ENCODE measurements around the gene KIFC3.

The KIFC3 gene

DNA sequence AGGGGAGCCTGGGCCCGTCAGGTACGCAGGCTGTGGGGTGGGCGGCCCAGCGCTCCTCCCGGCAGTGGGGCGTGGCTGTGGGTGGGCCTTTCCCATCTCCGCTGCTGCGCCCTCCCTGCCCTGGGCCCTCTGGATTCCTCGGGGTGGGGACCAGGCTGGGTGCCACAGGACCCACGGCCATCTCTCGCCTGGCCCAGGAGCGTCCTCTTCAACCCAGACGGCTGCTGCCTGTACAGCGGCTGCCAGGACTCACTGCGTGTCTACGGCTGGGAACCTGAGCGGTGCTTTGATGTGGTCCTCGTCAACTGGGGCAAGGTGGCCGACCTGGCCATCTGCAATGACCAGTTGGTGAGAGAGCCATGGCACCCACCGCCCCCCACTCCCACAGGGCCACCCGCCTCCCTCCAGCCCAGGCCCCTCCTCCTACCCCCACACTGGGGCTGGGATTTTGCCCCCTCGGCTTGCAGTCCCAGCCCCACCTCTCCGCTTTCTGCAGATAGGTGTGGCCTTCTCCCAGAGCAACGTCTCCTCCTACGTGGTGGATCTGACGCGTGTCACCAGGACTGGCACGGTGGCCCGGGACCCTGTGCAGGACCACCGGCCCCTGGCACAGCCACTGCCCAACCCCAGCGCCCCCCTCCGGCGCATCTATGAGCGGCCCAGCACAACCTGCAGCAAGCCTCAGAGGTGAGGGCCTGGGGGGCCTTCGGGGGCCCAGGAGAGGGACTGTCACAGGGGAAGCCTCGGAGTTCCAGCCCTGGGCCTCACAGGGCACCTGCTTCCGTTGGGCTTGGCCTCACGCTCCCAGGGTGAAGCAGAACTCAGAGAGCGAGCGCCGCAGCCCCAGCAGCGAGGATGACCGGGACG lies 49.5 kb downstream of the KIFC3 start:
- no peak overlapping the region for H3K4me3 ChIP-seq (ENCODE audit: low read length)
- peaks cover 12% of the 10 kb centered on the region; the same call in 1 of the 2 replicates for H3K36me3 ChIP-seq (ENCODE audit: control insufficient read depth, low read length)
- H3K4me2 ChIP-seq (ENCODE audit: low read length) = no peak overlapping the region
- H3K9me2 ChIP-seq (replicated peaks; ENCODE audit: control insufficient read depth, low read length) = no peaks in the 10 kb centered on the region
- no peak overlapping the region for H3K27ac ChIP-seq (ENCODE audit: low read depth, low read length)
- no peaks in the 10 kb centered on the region for H3K27me3 ChIP-seq (ENCODE audit: control insufficient read depth, low read length)
- no peaks in the 10 kb centered on the region for H4K20me1 ChIP-seq (ENCODE audit: control insufficient read depth, insufficient read depth, low read depth, low read length)
- no peaks in the 10 kb centered on the region for H3K79me2 ChIP-seq (ENCODE audit: control insufficient read depth, low read length)
- TF ChIP-seq, protein P1, sequence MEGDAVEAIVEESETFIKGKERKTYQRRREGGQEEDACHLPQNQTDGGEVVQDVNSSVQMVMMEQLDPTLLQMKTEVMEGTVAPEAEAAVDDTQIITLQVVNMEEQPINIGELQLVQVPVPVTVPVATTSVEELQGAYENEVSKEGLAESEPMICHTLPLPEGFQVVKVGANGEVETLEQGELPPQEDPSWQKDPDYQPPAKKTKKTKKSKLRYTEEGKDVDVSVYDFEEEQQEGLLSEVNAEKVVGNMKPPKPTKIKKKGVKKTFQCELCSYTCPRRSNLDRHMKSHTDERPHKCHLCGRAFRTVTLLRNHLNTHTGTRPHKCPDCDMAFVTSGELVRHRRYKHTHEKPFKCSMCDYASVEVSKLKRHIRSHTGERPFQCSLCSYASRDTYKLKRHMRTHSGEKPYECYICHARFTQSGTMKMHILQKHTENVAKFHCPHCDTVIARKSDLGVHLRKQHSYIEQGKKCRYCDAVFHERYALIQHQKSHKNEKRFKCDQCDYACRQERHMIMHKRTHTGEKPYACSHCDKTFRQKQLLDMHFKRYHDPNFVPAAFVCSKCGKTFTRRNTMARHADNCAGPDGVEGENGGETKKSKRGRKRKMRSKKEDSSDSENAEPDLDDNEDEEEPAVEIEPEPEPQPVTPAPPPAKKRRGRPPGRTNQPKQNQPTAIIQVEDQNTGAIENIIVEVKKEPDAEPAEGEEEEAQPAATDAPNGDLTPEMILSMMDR (IDR thresholded peaks at IDR 0.05; ENCODE audit: low read depth, low read length, poor library complexity, severe bottlenecking) = no peak
- no peak for TF ChIP-seq EZH2phosphoT487 (IDR thresholded peaks at IDR 0.05; ENCODE audit: borderline replicate concordance, low read length)
- H3K9me3 ChIP-seq (ENCODE audit: control insufficient read depth, insufficient read depth, low read length) = no peaks in the 10 kb centered on the region
- no peaks in the 10 kb centered on the region for H3K4me1 ChIP-seq (ENCODE audit: control insufficient read depth, low read length)
- H3F3A ChIP-seq (ENCODE audit: control insufficient read depth, insufficient read depth) = no peaks in the 10 kb centered on the region

DNA sequence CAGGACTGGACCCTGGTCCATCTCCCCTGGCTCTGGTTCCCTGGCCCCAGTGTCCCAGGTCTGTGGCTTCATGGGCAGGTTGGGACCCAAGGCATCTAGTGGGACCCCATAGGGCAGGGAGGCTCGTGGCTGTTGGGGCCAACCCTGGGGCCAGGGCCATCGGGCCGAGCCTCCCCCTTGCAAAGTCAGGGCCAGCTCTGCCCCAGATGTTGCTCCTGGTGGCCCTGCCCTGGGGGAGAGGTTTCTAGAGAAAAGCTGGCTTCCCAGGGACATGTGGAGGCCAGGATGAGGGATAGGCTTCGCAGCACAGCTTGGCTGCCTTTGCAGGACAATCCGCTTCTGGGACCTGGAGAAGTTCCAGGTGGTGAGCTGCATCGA lies 50.1 kb downstream of the KIFC3 start:
- no peaks in the 10 kb centered on the region for H3K4me1 ChIP-seq (ENCODE audit: control insufficient read depth, low read length)
- H3K79me2 ChIP-seq (ENCODE audit: control insufficient read depth, low read length) = no peaks in the 10 kb centered on the region
- H3K4me3 ChIP-seq (ENCODE audit: low read length) = no peak overlapping the region
- no peaks in the 10 kb centered on the region for H3K27me3 ChIP-seq (ENCODE audit: control insufficient read depth, low read length)
- no peaks in the 10 kb centered on the region for H3K9me3 ChIP-seq (ENCODE audit: control insufficient read depth, insufficient read depth, low read length)
- H3K4me2 ChIP-seq (ENCODE audit: low read length) = no peak overlapping the region
- H4K20me1 ChIP-seq (ENCODE audit: control insufficient read depth, insufficient read depth, low read depth, low read length) = no peaks in the 10 kb centered on the region
- no peak for TF ChIP-seq EZH2phosphoT487 (IDR thresholded peaks at IDR 0.05; ENCODE audit: borderline replicate concordance, low read length)
- TF ChIP-seq, protein P1 (IDR thresholded peaks at IDR 0.05; ENCODE audit: low read depth, low read length, poor library complexity, severe bottlenecking) = no peak
- no peak overlapping the region for H3K27ac ChIP-seq (ENCODE audit: low read depth, low read length)
- H3K36me3 ChIP-seq (ENCODE audit: control insufficient read depth, low read length) = peaks cover 7% of the 10 kb centered on the region; the same call in 1 of the 2 replicates
- H3K9me2 ChIP-seq (replicated peaks; ENCODE audit: control insufficient read depth, low read length) = no peaks in the 10 kb centered on the region
- no peaks in the 10 kb centered on the region for H3F3A ChIP-seq (ENCODE audit: control insufficient read depth, insufficient read depth)

DNA sequence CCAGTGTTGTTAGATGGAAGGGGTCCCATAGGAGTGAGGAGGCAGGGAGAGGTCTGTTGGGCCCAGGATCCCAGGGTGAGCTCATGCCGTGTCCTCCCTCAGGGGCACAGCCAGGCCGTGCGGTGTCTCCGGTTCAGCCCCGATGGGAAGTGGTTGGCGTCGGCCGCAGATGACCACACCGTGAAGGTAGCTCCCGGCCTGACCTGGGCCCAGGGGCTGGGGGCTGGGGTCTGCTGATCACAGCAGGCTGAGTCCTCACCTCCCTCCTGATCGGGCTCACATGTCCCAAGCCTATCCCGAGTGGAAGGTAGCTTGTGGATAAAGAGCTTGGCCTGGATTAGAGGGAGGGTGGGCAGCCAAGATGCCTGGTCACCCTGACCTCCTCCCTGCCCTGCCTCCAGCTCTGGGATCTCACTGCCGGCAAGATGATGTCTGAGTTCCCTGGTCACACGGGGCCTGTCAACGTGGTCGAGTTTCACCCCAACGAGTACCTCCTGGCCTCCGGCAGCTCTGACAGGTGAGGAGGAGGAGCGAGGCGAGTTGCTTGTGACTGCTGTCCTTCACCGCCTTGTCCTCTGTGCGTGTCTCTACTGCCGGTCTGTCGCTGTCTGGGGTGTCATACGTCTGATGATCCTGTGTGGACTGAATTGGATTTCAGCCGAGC lies 50.6 kb downstream of the KIFC3 start:
- H3K4me3 ChIP-seq (ENCODE audit: low read length) = no peak overlapping the region
- H3F3A ChIP-seq (ENCODE audit: control insufficient read depth, insufficient read depth) = no peaks in the 10 kb centered on the region
- H3K9me2 ChIP-seq (replicated peaks; ENCODE audit: control insufficient read depth, low read length) = no peaks in the 10 kb centered on the region
- no peak overlapping the region for H3K27ac ChIP-seq (ENCODE audit: low read depth, low read length)
- H3K4me2 ChIP-seq (ENCODE audit: low read length) = no peak overlapping the region
- no peaks in the 10 kb centered on the region for H3K4me1 ChIP-seq (ENCODE audit: control insufficient read depth, low read length)
- no peaks in the 10 kb centered on the region for H3K27me3 ChIP-seq (ENCODE audit: control insufficient read depth, low read length)
- no peaks in the 10 kb centered on the region for H3K79me2 ChIP-seq (ENCODE audit: control insufficient read depth, low read length)
- no peaks in the 10 kb centered on the region for H4K20me1 ChIP-seq (ENCODE audit: control insufficient read depth, insufficient read depth, low read depth, low read length)
- TF ChIP-seq, protein P1 (IDR thresholded peaks at IDR 0.05; ENCODE audit: low read depth, low read length, poor library complexity, severe bottlenecking) = no peak
- no peak for TF ChIP-seq EZH2phosphoT487 (IDR thresholded peaks at IDR 0.05; ENCODE audit: borderline replicate concordance, low read length)
- H3K9me3 ChIP-seq (ENCODE audit: control insufficient read depth, insufficient read depth, low read length) = no peaks in the 10 kb centered on the region
- peaks cover 7% of the 10 kb centered on the region; the same call in 1 of the 2 replicates for H3K36me3 ChIP-seq (ENCODE audit: control insufficient read depth, low read length)

Measured in DOHH2 (cell line).